Adipocyte (in vitro differentiated cells): ENCODE measurements around the gene ANKRD29.

Source experiments
- DNase-seq: peaks from one replicate; pipeline ENCODE4 v3.0.0-alpha.2; 2015; ENCODE audit warnings: low read depth
- H3K27me3 ChIP-seq: replicated peaks from 2 replicates; pipeline ENCODE4 v1.7.0; 2013; ENCODE audit warnings: mild to moderate bottlenecking, low read length, moderate library complexity; ENCODE audit not compliant: control insufficient read depth, insufficient read depth
- H3K36me3 ChIP-seq: 2 replicates; pipeline ENCODE4 v1.7.0; 2013; ENCODE audit warnings: low read length, mild to moderate bottlenecking, moderate library complexity; ENCODE audit not compliant: control insufficient read depth, insufficient read depth, severe bottlenecking
- H3K4me1 ChIP-seq: 2 replicates; pipeline ENCODE4 v1.7.0; 2013; ENCODE audit warnings: mild to moderate bottlenecking, low read length, moderate library complexity; ENCODE audit not compliant: control insufficient read depth, insufficient read depth
- H3K4me3 ChIP-seq: 2 replicates; pipeline ENCODE4 v1.7.0; 2013; ENCODE audit warnings: mild to moderate bottlenecking, low read length, moderate library complexity
- H3K9ac ChIP-seq: 2 replicates; pipeline ENCODE4 v1.7.0; 2013; ENCODE audit warnings: mild to moderate bottlenecking, low read length, moderate library complexity
- H3K9me3 ChIP-seq: 2 replicates; pipeline ENCODE4 v1.7.0; 2013; ENCODE audit warnings: mild to moderate bottlenecking, low read length, moderate library complexity; ENCODE audit not compliant: control insufficient read depth

The ANKRD29 gene

DNA sequence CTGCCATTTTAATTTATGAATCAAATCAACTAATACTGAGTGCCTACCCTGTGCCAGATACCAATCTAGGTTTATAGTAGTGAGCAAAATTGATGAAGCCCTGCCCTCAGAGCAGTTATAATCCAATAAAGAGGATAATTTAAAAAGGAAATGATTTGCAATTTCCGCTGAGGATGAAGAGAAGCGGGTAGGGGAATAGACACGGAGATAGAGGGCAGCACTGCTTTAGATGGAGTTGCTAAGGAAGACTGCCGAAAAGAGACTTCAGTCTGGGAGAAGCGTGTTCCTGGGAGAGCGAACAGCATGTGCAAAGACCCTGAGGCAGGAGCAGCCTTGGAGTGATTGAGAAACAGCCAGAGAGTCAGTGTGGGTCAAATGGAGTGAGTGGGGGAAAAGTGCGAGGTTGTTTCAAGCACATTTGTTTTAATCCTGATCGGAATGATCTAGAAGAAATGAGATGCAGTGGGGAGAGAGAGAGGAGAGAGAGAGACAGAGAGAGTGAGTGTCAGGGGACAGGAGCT, 38.9 kb upstream of the ANKRD29 start:
- Histone ChIP-seq H3K27me3 (no peaks in the 10 kb centered on the region), H3K9ac (no peak overlapping the region), H3K4me1 (peaks cover 7% of the 10 kb centered on the region), H3K4me3 (no peak overlapping the region), H3K9me3 (no peaks in the 10 kb centered on the region), H3K36me3 (no peaks in the 10 kb centered on the region)
- no peak for DNase-seq

DNA sequence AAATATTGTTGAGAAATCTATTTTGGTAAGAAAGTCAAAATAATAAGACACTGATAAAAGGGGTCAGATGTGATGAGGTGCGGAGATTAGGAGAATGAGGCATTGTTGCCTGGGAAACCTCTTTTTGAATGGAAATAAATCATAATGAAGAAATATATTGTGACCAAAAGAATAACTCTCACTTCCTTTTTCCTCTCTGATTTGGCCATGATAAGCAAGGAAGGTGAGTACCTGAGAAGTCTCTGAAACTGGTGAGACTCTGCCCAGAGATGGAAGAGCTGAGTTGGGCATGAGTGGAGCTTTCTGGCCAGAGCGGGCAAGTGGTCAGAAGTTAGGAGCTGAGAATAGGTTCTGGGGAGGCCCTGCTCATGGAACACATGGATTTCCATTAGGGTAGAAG, 38.3 kb upstream of the ANKRD29 start:
- H3K4me1 ChIP-seq, result peaks cover 9% of the 10 kb centered on the region
- DNase-seq, result no peak
- H3K4me3 ChIP-seq, result no peak overlapping the region
- H3K9me3 ChIP-seq, result no peaks in the 10 kb centered on the region
- H3K36me3 ChIP-seq, result no peaks in the 10 kb centered on the region
- no peak overlapping the region for H3K9ac ChIP-seq
- H3K27me3 ChIP-seq, result no peaks in the 10 kb centered on the region

DNA sequence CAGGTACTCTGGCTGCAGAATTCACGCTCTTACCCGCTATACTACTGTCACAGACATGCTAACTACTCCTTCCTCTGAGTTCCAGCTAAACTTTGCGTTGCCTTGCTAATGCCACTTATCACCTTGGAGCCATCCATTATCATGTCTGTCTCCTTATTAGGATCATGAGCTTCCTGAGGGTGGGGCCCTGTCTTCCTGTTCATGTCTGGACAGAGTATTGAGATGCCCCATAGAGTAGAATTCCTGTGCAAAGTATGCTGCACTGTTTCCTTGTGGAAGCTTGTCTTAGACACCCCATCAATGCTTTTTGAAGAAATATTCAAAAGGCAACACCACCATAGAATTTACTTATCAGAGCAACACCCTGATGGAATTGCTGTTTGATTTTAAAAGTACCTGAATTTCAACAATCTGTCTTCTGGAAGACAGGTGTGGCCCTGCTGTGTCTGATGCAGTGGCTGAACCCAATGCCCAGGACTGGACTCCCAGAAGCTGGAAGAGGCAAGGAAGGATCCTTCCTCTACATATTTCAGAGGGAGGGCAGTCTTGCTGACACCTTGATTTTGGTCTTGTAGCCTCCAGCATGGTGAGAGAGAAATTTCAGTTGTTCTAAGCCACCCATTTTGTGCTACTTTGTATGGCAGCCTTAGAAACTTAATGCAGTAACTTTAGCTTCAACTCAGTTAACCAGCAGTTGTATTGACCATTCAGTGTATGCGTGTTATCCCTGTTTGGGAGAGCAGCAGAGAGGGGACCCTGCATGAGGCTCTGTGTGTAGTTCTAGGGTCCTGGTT, 32.1 kb upstream of the ANKRD29 start:
- Histone ChIP-seq H3K4me3 (peak overlapping the region; percentile 46), H3K36me3 (no peaks in the 10 kb centered on the region), H3K9me3 (no peaks in the 10 kb centered on the region), H3K27me3 (no peaks in the 10 kb centered on the region), H3K9ac (peak overlapping the region; percentile 11), H3K4me1 (peaks cover 14% of the 10 kb centered on the region)
- DNase-seq, result no peak

DNA sequence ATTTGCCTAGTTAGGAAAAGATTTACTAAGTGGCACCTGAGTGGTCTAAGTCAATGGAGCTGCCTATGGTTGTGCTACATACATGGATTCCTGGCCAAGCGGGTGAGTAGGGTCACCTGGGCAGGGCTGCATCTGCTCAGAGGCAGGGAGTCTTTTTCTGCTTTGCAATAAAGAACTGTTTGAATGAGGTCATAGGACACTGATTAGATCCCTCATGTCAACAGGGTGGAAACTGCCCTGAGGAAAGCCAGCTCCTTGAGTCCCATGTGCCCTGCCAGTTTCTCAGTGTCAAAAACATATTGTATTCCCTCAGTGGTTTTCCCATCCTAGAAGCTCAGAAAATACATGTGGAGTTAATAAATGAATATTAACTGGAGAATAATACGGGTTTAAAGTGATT, 31.1 kb upstream of the ANKRD29 start:
- Histone ChIP-seq H3K9ac (no peak overlapping the region), H3K9me3 (no peaks in the 10 kb centered on the region), H3K4me1 (peaks cover 17% of the 10 kb centered on the region), H3K27me3 (no peaks in the 10 kb centered on the region), H3K4me3 (no peak overlapping the region), H3K36me3 (no peaks in the 10 kb centered on the region)
- DNase-seq, result no peak

DNA sequence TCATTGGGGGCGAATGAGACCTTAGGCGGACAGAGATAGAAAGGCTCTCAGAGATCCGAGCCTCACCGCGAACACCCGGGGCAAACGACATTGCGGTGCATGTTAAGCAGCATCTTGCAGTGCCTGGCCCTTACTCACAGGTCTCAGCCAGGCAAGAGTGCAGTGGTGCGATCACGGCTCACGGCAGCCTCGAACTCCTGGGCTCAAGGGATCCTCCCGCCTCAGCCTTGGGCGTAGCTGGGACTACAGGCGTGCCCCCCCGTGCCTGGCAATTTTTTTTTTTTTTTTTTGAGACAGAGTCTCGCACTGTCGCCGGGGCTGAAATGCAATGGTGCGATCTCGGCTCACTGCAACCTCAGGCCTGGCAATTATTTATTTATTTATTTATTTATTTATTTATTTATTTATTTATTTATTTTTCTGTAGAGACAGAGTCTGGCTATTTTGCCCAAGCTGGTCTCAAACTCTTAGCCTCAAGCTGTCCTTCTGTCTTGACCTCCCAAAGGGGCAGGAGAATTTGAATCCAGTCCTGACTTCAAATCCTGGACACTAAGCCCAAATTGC, 27.9 kb upstream of the ANKRD29 start:
- Histone ChIP-seq H3K27me3 (no peaks in the 10 kb centered on the region), H3K9ac (no peak overlapping the region), H3K4me3 (peak overlapping the region; percentile 83), H3K36me3 (no peaks in the 10 kb centered on the region), H3K9me3 (no peaks in the 10 kb centered on the region), H3K4me1 (peaks cover 13% of the 10 kb centered on the region)
- DNase-seq, result no peak

DNA sequence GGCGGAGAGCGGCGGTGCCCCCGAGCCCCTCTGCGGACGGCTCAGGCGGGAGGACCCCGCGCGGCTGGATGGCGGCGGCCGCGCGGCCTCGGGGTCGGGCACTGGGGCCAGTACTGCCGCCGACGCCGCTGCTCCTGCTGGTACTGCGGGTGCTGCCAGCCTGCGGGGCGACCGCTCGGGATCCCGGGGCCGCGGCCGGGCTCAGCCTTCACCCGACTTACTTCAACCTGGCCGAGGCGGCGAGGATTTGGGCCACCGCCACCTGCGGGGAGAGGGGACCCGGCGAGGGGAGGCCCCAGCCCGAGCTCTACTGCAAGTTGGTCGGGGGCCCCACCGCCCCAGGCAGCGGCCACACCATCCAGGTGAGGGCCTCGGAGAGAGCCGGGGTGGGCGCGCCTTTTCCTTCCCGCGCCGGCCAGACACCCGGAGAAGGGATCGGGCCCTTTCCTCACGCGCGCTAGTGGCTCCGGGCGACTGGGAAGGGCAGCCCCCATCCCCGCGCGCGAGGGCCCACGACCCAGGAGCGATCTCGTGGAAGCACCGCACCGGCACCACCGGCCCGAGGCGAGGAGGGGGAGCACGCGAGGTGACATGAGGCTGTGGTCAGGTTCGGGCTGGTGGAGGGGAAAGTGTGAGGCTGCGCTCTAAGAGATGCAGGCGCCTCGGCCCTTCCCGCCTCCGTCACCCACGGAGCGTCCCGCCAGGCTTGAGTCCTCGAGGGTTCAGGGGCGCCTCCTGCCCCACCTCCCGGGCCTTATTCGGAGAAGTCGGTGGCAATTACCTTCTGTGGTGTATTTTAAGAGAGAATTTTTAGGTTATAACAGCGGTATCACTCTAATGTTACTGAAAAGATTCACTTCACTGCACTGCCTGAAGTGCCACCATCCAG, 27.1 kb upstream of the ANKRD29 start:
- Histone ChIP-seq H3K36me3 (no peaks in the 10 kb centered on the region), H3K9me3 (no peaks in the 10 kb centered on the region), H3K27me3 (no peaks in the 10 kb centered on the region), H3K9ac (peak overlapping the region; percentile 67), H3K4me3 (peak overlapping the region; percentile 83), H3K4me1 (peaks cover 7% of the 10 kb centered on the region)
- DNase-seq, result peak; percentile 51

DNA sequence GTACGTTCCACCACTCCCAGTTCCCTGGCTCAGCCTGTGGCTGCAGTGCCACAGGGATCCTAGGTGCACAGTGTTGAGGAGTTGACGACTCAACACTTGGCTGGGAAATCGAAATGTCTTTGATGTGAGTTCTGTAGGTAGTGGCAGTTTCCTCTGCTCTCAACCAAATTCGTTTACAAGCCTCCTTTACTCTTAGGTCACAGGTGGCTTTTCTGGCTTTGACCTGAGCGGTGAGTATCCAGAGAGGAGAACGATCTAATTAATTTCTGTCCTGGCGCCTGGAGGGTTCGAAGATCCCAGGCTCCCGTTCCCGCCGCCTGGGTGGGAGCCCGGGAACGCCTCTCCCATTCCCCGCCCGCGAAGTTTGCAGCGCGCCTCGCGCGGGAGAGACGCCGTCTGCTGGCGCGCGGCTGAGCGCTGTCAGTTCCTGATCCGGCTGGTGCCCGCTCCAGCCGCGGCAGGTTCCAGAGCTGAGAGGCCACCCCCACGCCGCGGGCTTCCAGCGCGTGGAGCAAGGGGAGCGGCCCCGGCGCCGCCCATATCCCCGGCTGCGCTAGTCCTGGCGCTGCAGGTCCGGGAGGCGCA, 26.4 kb upstream of the ANKRD29 start, which contains the start of gene LAMA3:
LAMA3 (plus strand) TSS at position 423 of the 585 bp plus-strand sequence. CDS start 231 bp downstream, outside the sequence.
- H3K9ac ChIP-seq, result peak within 1 kb of the TSS; percentile 67
- peaks cover 14% of the 10 kb centered on the region for H3K4me1 ChIP-seq
- peak within 1 kb of the TSS; percentile 83 for H3K4me3 ChIP-seq
- no peaks in the 10 kb centered on the region for H3K9me3 ChIP-seq
- DNase-seq, result peak; percentile 90
- no peaks in the 10 kb centered on the region for H3K27me3 ChIP-seq
- no peaks in the 10 kb centered on the region for H3K36me3 ChIP-seq

DNA sequence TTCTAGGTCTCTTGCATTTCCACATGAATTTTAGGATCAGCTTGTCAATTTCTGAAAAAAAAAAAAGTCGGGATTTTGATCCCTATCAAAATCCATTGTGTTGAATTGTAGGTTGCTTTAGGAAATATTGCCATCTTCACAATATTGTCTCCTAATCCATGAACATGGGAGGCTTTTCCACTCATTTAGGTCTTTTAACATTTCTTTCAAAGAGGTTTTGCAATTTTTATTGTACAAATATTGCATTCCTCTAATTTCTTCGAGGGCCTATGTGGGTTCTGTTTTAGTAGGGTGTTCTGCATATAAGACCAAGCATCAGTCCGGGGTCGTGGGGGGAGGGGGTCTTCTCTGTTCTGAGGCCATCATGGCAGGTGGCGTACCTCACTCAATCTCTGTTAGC, 25.8 kb upstream of the ANKRD29 start:
- no peak for DNase-seq
- H3K4me1 ChIP-seq, result peaks cover 18% of the 10 kb centered on the region
- H3K9ac ChIP-seq, result no peak overlapping the region
- H3K4me3 ChIP-seq, result no peak overlapping the region
- no peaks in the 10 kb centered on the region for H3K9me3 ChIP-seq
- H3K36me3 ChIP-seq, result no peaks in the 10 kb centered on the region
- no peaks in the 10 kb centered on the region for H3K27me3 ChIP-seq

DNA sequence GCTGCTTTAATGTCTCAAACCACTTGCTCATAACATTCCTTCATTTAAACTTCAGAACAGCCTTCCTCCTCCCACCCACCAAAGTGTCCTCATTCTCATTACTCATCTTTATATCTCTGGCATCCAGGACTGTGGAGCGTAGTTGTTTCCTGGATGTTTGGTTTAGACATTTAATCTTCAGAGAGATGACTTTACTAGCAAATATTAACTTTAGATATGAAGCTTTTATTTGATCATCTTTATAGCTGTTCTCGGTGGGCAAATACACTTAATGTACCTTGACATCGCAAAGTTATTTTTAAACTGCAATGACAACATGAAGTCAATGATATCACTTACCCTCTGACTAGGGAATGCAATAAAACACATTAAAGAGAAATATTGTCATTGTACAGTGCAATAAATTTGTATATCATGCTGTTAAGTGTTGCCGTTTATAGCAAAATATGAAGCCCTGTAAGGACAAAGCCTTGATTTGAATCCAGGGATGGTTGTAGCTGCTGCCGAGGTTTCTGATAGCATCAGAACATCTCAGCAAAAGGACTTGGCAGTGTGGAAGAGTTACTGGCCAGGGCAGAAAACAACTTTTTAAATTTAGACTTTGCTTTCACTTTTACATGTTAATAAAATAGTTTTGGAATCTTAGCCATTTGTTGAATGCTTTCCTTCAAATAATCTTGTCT, 21.9 kb upstream of the ANKRD29 start:
- peaks cover 18% of the 10 kb centered on the region for H3K4me1 ChIP-seq
- DNase-seq, result peak; percentile 48
- H3K27me3 ChIP-seq, result no peaks in the 10 kb centered on the region
- H3K9ac ChIP-seq, result peak overlapping the region; percentile 54
- peak overlapping the region; percentile 72 for H3K4me3 ChIP-seq
- H3K9me3 ChIP-seq, result no peaks in the 10 kb centered on the region
- no peaks in the 10 kb centered on the region for H3K36me3 ChIP-seq

DNA sequence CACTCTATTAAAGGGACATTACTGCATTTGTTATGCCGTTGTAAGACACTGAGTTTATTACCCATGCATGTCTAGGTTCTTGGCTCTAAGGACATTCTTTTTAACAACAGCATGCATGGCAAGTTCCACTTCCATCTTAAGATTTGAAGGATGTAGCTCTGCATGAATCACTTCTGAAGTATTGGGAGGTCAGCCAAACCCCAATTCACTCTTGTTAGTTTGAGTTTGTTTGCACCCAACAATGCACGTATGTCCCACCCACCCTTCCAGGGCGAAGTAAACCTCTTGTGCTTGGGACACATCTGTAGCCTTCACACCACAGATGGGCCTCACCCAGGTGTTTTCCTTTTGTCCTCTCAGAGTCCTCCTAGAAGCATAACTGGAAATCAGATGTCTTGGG, 21.0 kb upstream of the ANKRD29 start:
- no peak for DNase-seq
- Histone ChIP-seq H3K4me1 (peaks cover 13% of the 10 kb centered on the region), H3K9me3 (no peaks in the 10 kb centered on the region), H3K9ac (no peak overlapping the region), H3K4me3 (no peak overlapping the region), H3K36me3 (no peaks in the 10 kb centered on the region), H3K27me3 (no peaks in the 10 kb centered on the region)
